ENCODE results near the gene MBNL1.

Gene MBNL1

DNA sequence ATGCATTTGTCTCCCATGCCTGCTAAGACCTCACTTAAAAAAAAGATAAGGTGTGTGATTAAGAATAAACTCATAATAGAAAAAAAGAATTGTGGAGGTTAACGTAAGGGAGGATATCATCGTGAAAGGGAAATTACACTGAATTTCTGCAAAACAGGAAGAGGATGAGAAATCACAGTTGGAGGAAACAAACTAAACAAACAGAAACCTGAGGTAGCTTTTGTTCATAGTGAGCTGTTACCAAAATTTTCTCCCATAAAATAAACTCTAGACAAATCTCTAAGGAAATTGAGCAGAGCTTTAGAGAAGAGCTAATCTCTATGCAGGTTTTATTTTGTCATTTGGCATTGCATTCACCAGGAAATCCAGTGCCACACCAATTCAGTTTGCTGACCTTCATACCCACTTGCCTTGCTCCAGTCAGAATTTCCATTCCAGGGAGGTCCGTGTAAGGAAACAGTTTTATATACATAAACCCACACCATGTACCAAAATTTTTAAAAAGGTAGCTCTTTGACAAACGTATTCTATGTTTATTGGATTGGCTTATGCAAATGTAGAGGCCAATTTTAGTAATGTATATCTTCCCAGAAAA, 231.2 kb downstream of the MBNL1 start:
- no peak for DNase-seq

GRCh38 chr3:152505926-152506325, 237.2 kb downstream of the MBNL1 start:
- DNase-seq: no peak

DNA sequence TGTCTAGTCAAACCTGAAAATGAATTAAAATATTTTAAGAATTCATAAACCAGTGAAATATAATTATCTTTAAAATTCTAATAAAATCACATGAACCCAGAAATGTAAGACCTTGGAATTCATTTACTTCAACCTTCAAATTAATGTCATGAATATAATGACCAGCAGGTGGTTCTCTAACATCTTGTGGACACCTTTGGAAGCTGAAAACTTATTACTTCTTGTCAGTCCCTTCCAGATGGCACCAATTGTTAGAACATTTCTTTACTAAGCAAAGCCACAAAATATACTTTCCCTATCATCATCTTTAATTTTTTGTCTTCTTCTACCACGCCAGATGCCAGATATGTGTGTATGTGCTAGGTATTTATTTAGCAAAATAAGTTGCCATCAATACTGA, 240.0 kb downstream of the MBNL1 start:
- DNase-seq: no peak

DNA sequence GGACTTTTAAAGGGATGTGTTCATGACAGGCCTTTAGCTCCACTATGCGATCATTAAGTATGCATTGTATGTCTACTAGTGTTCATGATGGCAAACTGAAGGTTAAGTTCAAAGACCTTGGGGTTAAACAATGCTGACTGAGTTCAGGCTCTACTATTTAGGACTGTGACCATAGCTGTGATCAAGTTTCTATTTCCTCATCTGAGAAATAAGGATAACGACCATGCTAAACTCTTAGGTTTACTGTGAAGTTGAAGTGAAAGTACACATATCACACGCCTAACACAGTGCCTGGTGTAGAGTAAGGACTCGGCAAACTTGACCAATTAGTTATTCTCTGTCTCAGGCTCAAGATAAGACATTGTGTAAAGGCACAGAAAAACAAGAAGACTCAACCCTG, 243.2 kb downstream of the MBNL1 start:
- DNase-seq: no peak

DNA sequence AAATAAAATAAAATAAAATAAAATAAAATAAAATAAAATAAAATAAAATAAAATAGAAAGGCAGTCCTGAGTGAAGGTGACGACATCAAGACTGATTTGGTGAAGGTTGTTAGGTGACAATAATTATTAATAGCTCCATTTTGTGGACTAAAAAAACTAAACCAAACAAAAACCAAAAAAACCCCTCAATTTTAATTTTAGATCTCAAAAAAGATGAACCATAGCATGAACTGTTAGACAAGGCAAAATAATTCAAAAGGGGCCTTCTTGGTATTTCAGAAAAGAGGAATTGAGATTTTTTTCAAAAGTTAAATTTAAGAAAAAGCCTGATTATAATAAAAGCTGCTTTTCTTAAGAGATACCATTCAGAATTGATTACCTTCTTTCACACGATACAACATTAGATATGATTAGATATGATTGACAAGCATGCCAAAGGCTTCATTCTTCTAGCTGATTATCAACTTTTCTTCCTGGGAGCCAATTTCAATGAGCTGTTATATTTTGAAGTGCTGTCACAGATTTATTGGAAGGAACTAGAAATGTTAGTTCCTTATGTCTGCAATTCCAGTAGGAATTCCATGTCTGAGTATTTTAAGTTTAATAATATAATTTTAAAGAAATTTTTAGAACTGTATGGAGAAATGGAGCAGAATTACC, 244.7 kb downstream of the MBNL1 start:
- DNase-seq: no peak

Data from EL (cell line).